Ovary (tissue), 10 donors: Measurements from ENCODE around the gene GREM2. TPM values are rescaled to one million over a fixed set of nuclear protein-coding genes. Genes with fewer than 3 reads are reported as not detected.
A peak's percentile ranks its signal among the peaks of the same experiment; 100 is the strongest.

Experiments
- DNase-seq, 5 donors: peaks; one replicate each; pipeline ENCODE4 v3.0.0-alpha.2; 2019 to 2020
- H3K27ac ChIP-seq, 2 donors: fragments of 200-600 bp; one replicate each; pipeline versions ENCODE4 v1.5.1 to v1.8.0; 2019 to 2022
- H3K27me3 ChIP-seq: fragments of 200-600 bp; one replicate; pipeline ENCODE4 v1.8.0; 2022
- H3K36me3 ChIP-seq: fragments of 200-600 bp; sonication (generic); one replicate; pipeline ENCODE4 v1.5.1; 2019
- H3K4me1 ChIP-seq: one replicate; pipeline ENCODE4 v1.8.1; 2013; ENCODE audit warnings: mild to moderate bottlenecking, moderate library complexity; ENCODE audit not compliant: insufficient read depth
- H3K4me3 ChIP-seq: fragments of 200-600 bp; sonication (generic); one replicate; pipeline ENCODE4 v1.5.1; 2017
- H3K9me3 ChIP-seq, 2 donors: fragments of 200-600 bp in 1 of 2; sonication (generic) in 1 of 2; one replicate each; pipeline versions ENCODE4 v1.5.1 to v1.8.1; 2013 to 2019; ENCODE audit warnings: mild to moderate bottlenecking in 1 of 2, moderate library complexity in 1 of 2
- CTCF ChIP-seq, 3 donors: fragments of 450-650 bp in 2 of 3; fragments of 200-600 bp in 1 of 3; IDR thresholded peaks; one replicate each; pipeline versions ENCODE4 v1.5.1 to v1.8.0; 2016 to 2022; ENCODE audit warnings: antibody characterized with exemption in 3 of 3, mild to moderate bottlenecking in 1 of 3
- EP300 ChIP-seq: sonication (generic); formaldehyde crosslinking; IDR thresholded peaks from one replicate; pipeline ENCODE4 v1.6.1; 2017; ENCODE audit warnings: antibody characterized with exemption
- POLR2A ChIP-seq: fragments of 450-650 bp; IDR thresholded peaks from one replicate; pipeline ENCODE4 v1.6.1; 2017; ENCODE audit warnings: antibody characterized with exemption, mild to moderate bottlenecking, moderate library complexity
- WGBS, 3 donors: extraction: QIAGEN DNeasy Blood & Tissue Kit in 1 of 3; methylation state at CpG; one replicate each; pipeline versions ENCODE4 v1.1.5 to v1.1.7; 2013 to 2017; 5-methylcytosine and 5-hydroxymethylcytosine counted together
- intact Hi-C, 4 donors: fragments of 100-400 bp; cut with DNase I; formaldehyde crosslinking; loops; one replicate each; pipeline versions ENCODE4 v1.11.0 to v1.15.1; 2022 to 2023
- long read RNA-seq, 3 donors: library from polyadenylated mRNA in 2 of 3; unstranded in 2 of 3; transcript quantifications; one replicate each; pipeline ENCODE4 v2.0.0 and lab custom pipeline, GENCODE V29; 2021 to 2026
- polyA plus RNA-seq, 2 donors: library from polyadenylated mRNA; stranded (reverse); fragments of 200-250 nt in 1 of 2; fragments of 350-450 nt in 1 of 2; fragmentation: Illumina TruSeq in 1 of 2; extraction: RNeasy Lipid Tissue Mini Kit (QIAGEN cat#74804) in 1 of 2; gene quantifications; one replicate each; pipeline ENCODE4 v1.2.3, GENCODE V29; 2013 to 2014
- total RNA-seq, 7 donors: library from RNA; depleted of rRNA in 2 of 7; stranded (reverse); fragments of >200 nt in 2 of 7; fragmentation: NEBNext Ultra II Directional in 3 of 7; extraction: Animal tissue kit (Norgen Biotek cat#: 25700) in 3 of 7; gene quantifications; one replicate each; pipeline versions ENCODE4 v1.1.0 to v1.2.4, GENCODE V29; 2016 to 2023
- donor health status: DM: no; HTN: no; CAD: no; lungs with moderate emphysema.
- donor health status: DM: no; HTN: no; CAD: no.
- donor health status: Bipolar disorder and iron deficiency.
- donor health status: DM: yes; HTN: yes; CAD: no.
- donor health status: DM: no; HTN: no; CAD: no.
- donor health status: DM: yes; HTN: yes; CAD: no.

Gene GREM2
- total RNA-seq (10 to 100 TPM in 2 of 7 donors, 1 to 10 TPM in 4, under 1 TPM in 1; 0.95 to 16.7 (median 5.4) TPM), polyA plus RNA-seq (1 to 10 TPM; 2.3 to 8.5 TPM)
- long read RNA-seq, donor 1, full-length matches to known transcripts = 28 of 51 reads
- long read RNA-seq, donor 1, partial matches to known transcripts = 0 of 51 reads
- long read RNA-seq, donor 1, other reads (novel, unspliced or antisense) = 23 of 51 reads
- long read RNA-seq, donor 2 = 0 reads
- long read RNA-seq, donor 3, full-length matches to known transcripts = 2 of 5 reads
- long read RNA-seq, donor 3, partial matches to known transcripts = 0 of 5 reads
- long read RNA-seq, donor 3, other reads (novel, unspliced or antisense) = 3 of 5 reads

GRCh38 chr1:240611619-240612480, at the start of gene GREM2:
GREM2 (minus strand) TSS chr1:240612155; CDS start chr1:240493475, 118,680 bp downstream.
- DNase-seq = peak; percentile 44 to 79 (median 65)
- Histone ChIP-seq H3K4me3 (peak within 1 kb of the TSS; percentile 44), H3K4me1 (no peaks in the 10 kb centered on the region), H3K27ac (no peak within 1 kb of the TSS), H3K36me3 (no peaks in the 10 kb centered on the region), H3K9me3 (no peaks in the 10 kb centered on the region), H3K27me3 (no peaks in the 10 kb centered on the region)
- WGBS, 3 donors = 0 to 1% (median 1%) methylated on average over 37 to 40 of the region's 40 CpGs
- no peak for TF ChIP-seq CTCF (IDR thresholded peaks at IDR 0.05)
- no peak for TF ChIP-seq POLR2A
- no peak for TF ChIP-seq EP300
- intact Hi-C loops = loop anchor here in 2 of 4 donors (10.0 kb wide), 2 partner anchors 267 to 297 kb away; no protein-coding TSS in a partner anchor

GRCh38 chr1:240658312-240658960, 46.5 kb upstream of the GREM2 start:
- intact Hi-C loops = no loop called here
- Histone ChIP-seq H3K4me3 (no peak overlapping the region), H3K9me3 (no peaks in the 10 kb centered on the region), H3K4me1 (no peaks in the 10 kb centered on the region), H3K27ac (no peak overlapping the region), H3K27me3 (no peaks in the 10 kb centered on the region), H3K36me3 (no peaks in the 10 kb centered on the region)
- no peak for TF ChIP-seq EP300
- no peak for DNase-seq
- 68 to 74% (median 69%) methylated on average over 12 of the region's 12 CpGs for WGBS, 3 donors

- TF ChIP-seq CTCF (IDR thresholded peaks at IDR 0.05) = no peak
- no peak for TF ChIP-seq POLR2A
- TF ChIP-seq EP300 = no peak
- Histone ChIP-seq H3K27ac (no peak overlapping the region), H3K36me3 (no peaks in the 10 kb centered on the region), H3K9me3 (no peaks in the 10 kb centered on the region), H3K4me3 (no peak overlapping the region), H3K4me1 (no peaks in the 10 kb centered on the region), H3K27me3 (no peaks in the 10 kb centered on the region)
- 75 to 83% (median 80%) methylated on average over 4 of the region's 4 CpGs for WGBS, 3 donors
- DNase-seq = no peak
- intact Hi-C loops = no loop called here
These were observed 44.6 kb upstream of the GREM2 start for GRCh38 chr1:240656531-240656930.

- intact Hi-C loops = no loop called here
- H3K4me1 ChIP-seq = no peaks in the 10 kb centered on the region
- no peaks in the 10 kb centered on the region for H3K9me3 ChIP-seq
- no peaks in the 10 kb centered on the region for H3K27me3 ChIP-seq
- WGBS, 3 donors = 83 to 92% (median 86%) methylated on average over 3 of the region's 3 CpGs
- TF ChIP-seq EP300 (no peak), POLR2A (no peak), CTCF (IDR thresholded peaks at IDR 0.05) (no peak)
- H3K4me3 ChIP-seq = no peak overlapping the region
- DNase-seq = no peak
- no peak overlapping the region for H3K27ac ChIP-seq
- H3K36me3 ChIP-seq = no peaks in the 10 kb centered on the region
These were observed 41.0 kb upstream of the GREM2 start for GRCh38 chr1:240652961-240653409.
